ENCODE measurements around the gene SLC5A1.

- no peak for TF ChIP-seq FOXM1 (IDR thresholded peaks at IDR 0.05; ENCODE audit: borderline replicate concordance, low read depth)
- no peak for TF ChIP-seq MAX (IDR thresholded peaks at IDR 0.05)
These were observed 1.4 kb downstream of the SLC5A1 start for GRCh38 chr22:32044477-32044876.

Measured in Ishikawa (cell line).